Measurements from ENCODE around the gene STON2.

The STON2 gene

DNA sequence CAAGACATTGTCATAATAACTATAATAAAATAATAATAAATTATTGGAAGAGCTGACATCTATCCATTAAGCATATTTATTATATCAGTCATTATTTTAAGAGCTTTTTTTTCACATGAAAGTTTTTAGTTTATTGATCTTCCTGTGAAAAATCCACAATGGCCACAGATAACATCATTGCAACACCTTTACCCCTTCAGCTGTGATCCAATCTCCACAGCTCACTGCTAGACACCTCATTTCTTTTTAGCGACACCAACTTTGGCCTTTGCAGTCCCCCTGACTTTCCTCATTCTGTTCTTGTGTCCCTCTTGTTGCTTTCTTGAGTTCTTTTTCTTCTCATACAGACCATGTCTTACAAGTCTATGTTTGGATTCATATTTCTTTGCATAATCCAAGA lies 67.4 kb downstream of the STON2 start:
- DNase-seq (ENCODE audit: low spot score) = no peak

GRCh38 chr14:81331229-81332021 lies 68.7 kb downstream of the STON2 start:
- DNase-seq (ENCODE audit: low spot score) = no peak

DNA sequence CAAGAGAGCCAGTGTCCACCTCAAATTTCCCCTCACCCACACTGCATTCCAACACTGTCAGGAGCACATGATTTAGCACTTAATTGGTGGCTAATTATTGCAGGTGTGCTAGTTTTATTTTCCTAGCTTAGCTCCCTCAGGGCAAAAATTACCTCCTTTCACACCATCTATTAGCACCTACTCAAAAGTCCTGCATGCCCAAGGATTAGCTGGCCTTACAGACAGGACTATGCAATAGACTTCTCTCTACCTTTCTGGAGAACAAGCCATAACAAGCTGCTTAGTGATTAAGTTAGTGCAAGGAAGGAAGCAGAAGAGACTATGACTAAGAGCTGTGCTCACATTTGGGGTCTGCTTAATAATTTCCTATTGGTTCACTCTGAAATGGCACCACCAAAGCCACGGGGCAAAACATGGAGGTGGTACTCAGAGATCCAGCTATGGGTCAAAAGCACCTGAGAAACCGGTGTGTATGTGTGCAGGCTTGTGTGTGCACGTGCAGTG lies 69.5 kb downstream of the STON2 start:
- no peak for DNase-seq (ENCODE audit: low spot score)

DNA sequence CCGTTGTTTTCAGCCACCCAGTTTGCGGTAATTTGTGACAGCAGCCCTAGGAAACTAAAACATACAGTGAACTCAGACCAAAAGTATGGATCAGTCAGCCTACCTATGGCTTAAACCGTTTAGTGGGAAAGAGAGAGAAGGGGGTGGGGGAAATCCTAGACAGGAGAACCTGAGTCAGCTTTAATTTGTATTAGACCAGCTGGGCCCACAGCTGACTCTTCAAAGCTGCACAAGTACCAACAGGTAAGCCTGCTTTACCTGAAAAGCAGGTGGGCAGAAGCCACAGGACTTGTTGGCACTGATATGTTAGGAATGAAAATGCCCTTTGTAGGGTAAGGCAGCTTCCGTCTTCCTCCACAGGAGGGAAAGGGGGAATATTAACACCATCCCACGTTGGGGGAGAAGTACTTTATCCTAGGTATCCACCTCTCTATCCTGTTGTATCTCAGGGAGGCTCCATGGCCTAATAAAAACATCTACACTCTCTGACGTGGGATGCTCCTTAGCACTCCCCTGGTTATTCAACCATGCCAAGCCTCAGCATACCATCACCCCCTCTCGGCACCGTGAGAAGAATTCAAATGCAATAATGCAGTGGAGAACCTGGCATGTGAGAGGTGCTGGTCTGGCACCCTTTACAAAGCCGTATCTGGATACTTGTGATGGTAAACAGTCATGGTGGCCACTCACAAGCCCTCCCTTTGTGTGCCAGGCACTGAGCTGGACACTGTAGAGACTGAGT lies 70.3 kb downstream of the STON2 start:
- DNase-seq (ENCODE audit: low spot score) = no peak

DNA sequence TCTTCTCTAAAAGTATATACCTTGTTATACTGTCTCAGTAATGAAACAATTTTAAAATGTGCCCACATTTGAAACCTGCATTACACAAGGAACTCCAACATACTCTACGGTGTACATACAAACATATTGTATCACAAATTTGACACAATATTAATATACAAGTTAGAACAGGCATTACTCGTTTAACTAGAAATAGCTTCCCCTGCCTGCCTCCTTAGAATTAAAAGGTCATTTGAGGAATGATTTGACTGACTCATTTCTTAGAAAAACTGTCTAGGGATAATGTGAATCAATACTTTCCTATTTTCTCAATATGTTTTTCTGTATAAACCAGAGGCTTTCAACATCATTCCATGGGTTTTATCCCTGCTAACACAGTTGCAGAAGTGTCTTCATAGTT lies 73.7 kb downstream of the STON2 start:
- DNase-seq (ENCODE audit: low spot score) = no peak

DNA sequence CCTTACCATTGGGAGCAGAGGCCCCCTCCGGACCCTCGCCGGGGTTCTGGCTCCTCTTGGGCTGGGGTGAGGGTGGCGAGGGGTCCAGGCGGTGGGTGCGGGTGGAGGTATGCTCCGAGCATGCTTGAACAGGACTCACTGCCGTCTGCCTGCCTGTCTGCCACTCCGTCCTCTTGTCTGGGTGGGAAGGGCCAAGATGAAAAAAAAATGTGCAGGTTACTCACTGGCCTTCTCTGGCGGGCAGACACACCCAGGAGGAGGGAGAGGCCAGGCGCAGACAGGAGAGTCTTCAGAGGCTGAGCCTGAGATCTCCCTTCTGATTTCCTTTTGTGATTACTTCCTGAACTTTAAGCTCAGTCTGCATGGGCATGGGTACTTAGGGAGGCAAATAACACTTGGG lies 76.1 kb downstream of the STON2 start:
- DNase-seq (ENCODE audit: low spot score) = no peak

- DNase-seq (ENCODE audit: low spot score) = no peak
Observed at GRCh38 chr14:81323093-81323492, 77.0 kb downstream of the STON2 start.

DNA sequence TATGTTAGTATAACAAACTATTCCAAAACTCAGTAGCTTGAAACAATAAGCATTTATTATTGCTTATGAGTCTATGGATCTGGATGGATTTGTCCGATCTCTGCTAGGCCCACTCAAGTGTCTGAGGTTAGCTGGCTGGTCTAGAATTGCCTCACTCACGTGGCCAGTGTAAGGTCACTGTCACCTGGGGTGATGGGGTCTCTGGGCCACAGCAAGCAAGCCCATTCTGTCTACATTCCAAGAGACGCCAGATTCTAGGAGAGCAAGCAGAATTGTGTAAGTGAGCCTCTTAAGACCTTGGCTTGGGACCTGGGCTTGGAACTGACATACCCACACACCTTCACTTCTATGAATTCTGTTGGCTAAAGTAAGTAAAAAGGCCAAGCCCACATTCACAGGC lies 80.2 kb downstream of the STON2 start:
- no peak for DNase-seq (ENCODE audit: low spot score)

DNA sequence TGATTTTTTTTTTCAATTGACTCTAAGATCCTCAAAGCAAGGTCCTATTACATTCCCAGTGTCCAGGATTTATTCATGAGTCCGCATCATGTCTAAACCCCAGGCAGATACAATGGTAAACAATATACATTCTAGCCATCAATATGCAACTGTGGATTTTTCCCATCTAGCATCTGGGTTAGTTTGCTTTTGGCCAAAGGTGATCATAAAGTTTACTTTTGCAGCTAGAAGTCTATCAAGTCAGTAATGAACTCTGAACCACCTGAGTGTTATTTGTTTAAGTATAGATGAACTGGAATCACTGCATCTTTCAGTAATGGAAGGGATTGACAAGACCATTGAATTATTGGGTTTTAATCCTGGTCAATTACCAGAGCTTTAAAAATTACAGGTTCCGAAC lies 80.8 kb downstream of the STON2 start:
- DNase-seq (ENCODE audit: low spot score) = no peak

DNA sequence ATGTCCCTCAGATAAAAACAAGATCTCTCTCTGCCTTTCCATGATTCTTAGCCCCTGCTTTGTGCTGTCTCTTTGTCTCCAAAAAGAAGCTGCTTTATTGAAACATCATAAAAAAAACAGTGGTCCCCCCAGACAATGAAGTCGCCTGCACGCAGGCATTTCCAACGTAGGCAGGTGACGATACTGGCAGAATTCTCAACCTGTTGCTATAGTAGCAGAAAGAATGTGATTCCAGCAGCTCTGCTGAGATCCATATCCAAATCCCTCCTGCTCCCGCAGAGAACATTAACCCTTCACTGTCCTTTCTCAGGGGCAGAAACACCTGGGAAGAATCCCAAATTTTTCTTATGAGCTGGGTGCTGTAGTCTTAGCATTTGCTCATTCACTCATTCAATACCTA lies 84.8 kb downstream of the STON2 start:
- DNase-seq (ENCODE audit: low spot score) = no peak

- no peak for DNase-seq (ENCODE audit: low spot score)
Observed at GRCh38 chr14:81314443-81315175, 85.5 kb downstream of the STON2 start.

DNA sequence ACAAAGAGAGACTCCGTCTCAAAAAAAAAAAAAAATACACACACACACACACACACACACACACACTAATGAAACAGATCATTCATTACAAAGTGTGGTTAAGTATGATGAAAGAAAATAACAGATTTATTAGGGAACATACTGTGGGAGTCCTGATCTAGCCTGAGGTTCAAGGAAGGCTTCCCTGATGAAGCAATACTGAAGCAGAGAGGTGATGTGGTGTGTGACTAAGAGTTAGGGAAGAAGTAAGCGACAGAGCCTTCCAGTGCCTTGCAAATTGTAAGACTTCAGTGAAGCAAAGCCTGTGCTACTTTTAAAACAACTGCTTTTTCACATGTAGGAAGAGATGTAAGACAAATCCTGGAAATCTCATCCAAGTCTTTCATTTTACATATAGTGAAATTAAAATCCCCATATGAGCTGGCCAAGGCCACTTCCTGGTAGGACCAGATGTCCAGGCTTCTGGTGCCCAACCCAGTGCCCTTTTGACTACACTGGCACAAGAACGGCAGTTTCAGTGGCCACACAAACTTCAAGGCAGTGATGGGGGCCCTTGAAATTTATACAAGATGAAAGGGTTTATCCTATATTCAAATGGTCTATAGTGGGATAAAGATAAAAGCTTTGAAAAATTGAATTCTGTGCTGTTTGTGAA lies 86.2 kb downstream of the STON2 start:
- no peak for DNase-seq (ENCODE audit: low spot score)

DNA sequence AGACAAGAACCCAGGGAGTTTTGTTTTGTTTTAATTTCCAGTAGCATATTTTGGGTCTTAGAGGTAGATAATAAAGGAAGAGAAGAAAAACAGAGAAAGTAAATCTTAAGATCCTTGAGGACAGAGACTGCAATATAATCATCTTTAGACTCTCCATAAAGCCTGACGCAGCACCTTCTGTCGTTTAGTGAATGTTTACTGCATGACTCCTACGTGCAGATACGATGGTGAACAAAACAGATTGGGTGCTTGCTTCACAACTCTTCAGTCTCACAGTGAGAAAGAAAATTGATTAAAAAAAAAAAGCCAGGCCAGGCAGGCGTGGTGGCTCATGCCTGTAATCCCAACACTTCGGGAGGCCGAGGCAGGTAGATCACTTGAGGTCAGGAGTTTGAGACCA lies 86.9 kb downstream of the STON2 start:
- DNase-seq (ENCODE audit: low spot score) = no peak

DNA sequence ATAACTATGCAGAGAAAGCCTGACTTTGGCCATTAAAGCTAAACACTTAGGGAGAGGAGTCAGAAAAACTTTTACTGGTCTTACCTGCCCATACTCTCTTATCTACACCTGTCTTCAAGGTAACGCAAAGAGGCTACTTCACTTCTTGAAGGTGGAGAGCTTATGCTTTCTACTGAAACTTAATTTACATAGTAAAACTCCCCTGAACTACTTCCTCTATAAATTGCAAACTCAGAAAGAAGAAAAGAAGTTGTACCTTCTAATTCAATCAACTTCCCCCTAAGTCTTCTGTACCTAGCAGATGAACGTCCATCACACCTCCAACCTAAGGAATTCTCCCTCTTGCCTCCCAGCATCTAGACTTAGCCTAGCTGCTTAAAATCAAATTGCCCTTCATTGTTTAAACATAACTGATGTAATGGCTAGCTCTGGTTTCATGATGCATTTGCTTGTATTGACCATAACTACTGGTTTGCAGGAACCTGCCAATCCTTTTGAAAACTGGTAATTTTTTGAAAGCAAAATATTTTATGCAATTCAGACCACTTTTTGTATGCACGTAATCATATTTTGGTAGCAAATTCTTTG lies 87.7 kb downstream of the STON2 start:
- no peak for DNase-seq (ENCODE audit: low spot score)

- DNase-seq (ENCODE audit: low spot score) = no peak
Observed at GRCh38 chr14:81311778-81312177, 88.3 kb downstream of the STON2 start.

GRCh38 chr14:81311141-81311540 lies 89.0 kb downstream of the STON2 start:
- DNase-seq (ENCODE audit: low spot score) = no peak

DNA sequence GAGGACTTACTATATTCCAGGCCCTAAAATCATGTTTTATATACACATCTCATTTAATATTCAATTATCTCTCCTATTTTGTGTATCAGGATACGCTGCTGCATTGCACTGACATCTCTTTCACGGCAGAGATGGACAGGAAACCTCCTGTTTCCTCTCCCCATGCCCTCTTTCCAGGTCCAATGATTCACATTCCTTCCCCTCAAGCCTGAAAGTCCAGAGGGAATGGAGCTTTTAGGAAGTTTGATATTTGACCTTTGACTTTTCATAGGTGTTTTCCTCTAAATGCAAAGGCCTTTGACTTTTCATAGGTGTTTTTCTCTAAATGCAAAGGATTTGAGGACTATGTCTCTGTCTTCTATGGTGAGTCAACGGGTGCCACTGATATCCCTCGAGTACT lies 89.5 kb downstream of the STON2 start:
- DNase-seq (ENCODE audit: low spot score) = no peak

GRCh38 chr14:81309511-81309910 lies 90.6 kb downstream of the STON2 start:
- DNase-seq (ENCODE audit: low spot score) = no peak

GRCh38 chr14:81305743-81306142 lies 94.4 kb downstream of the STON2 start:
- no peak for DNase-seq (ENCODE audit: low spot score)

GRCh38 chr14:81305065-81305464 lies 95.1 kb downstream of the STON2 start:
- no peak for DNase-seq (ENCODE audit: low spot score)

DNA sequence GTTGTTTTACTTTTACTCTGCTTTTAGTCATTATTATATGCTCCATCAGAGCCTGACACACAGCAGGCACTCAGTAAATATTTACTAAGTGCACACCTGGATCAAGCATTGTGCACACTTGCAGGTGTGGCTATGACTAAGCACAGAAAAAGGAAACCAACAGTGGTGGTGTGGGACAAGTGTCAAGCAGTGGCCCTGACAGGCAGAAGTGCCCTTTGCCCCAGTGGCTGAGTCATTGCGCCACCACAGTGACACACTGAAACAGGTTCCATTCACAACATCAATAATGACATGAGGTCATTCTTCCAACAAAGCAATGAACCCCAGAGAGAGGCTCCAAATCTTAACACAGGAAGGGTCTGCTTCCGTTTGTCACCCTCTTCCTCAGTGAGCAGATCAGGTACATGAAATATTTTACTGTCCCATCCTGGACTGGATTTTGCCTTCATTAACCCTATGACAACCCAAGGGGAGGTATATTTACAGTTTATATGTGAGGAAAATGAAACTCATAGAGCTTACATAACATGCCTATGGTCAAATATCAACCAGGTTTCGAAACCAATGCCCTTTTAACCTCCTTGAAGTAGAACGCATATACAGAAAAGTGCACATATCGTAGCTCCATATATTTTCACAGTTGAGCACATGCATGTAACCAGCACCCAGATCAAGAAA lies 96.7 kb downstream of the STON2 start:
- no peak for DNase-seq (ENCODE audit: low spot score)

All from CD4-positive, alpha-beta T cell treated with Interleukin-6 at 100 ng/mL for 8 hours (primary cell).